IMR-90 (cell line): ENCODE results near the gene ARRDC1. TPM values are rescaled to one million over a fixed set of nuclear protein-coding genes. Genes with fewer than 3 reads are reported as not detected.

Experiments used
- ATAC-seq: fragments of 200-7000 bp; cut with Tn5 transposase; 2 replicates; pipeline ENCODE4 v1.9.1; 2020; ENCODE audit warnings: low read depth, mild to moderate bottlenecking, moderate library complexity
- BruUV-seq: library from RNA; stranded (reverse); fragments of 400-500 nt; replicated peaks from 2 replicates; lab custom pipeline; 2021; lab: Mats Ljungman, UMichigan
- CTCF ChIA-PET: fragments of 300-600 bp; formaldehyde crosslinking; extraction: SDS; loops from one replicate; lab custom pipeline; 2021; ENCODE audit warnings: antibody characterized with exemption; lab: Yijun Ruan, JAX
- POLR2A ChIA-PET: fragments of 300-600 bp; sonication (Branson Sonifier 250); formaldehyde crosslinking; loops from one replicate; lab custom pipeline; 2022; ENCODE audit warnings: antibody characterized with exemption; ENCODE audit not compliant: unreplicated experiment; lab: Charles Lee
- DNase-seq: peaks from one replicate; pipeline ENCODE4 v3.0.0; 2013
- H2AFZ ChIP-seq: replicated peaks from 2 replicates; pipeline ENCODE3; 2013; ENCODE audit warnings: low read length, mild to moderate bottlenecking; ENCODE audit not compliant: poor library complexity
- H2AK5ac ChIP-seq: 2 replicates; pipeline ENCODE4 v1.6.1; 2013; ENCODE audit warnings: low read depth, low read length, inconsistent platforms
- H2AK9ac ChIP-seq: replicated peaks from 2 replicates; pipeline ENCODE3; 2013; ENCODE audit warnings: mild to moderate bottlenecking, low read depth, low read length, moderate library complexity; ENCODE audit not compliant: poor library complexity
- H2BK120ac ChIP-seq: 2 replicates; pipeline ENCODE4 v1.6.1; 2013; ENCODE audit warnings: low read depth, low read length, inconsistent platforms
- H2BK15ac ChIP-seq: 3 replicates; pipeline ENCODE4 v1.6.1; 2013; ENCODE audit warnings: low read depth, low read length, inconsistent platforms
- H2BK20ac ChIP-seq: 2 replicates; pipeline ENCODE4 v1.6.1; 2013; ENCODE audit warnings: low read depth, mild to moderate bottlenecking, inconsistent platforms, low read length, moderate library complexity
- H2BK5ac ChIP-seq: 2 replicates; pipeline ENCODE4 v1.6.1; 2013; ENCODE audit warnings: mild to moderate bottlenecking, low read depth, low read length, inconsistent platforms; ENCODE audit not compliant: poor library complexity, severe bottlenecking
- H3K14ac ChIP-seq: replicated peaks from 2 replicates; pipeline ENCODE4 v1.6.1; 2013; ENCODE audit warnings: low read depth, low read length, inconsistent platforms
- H3K18ac ChIP-seq: 2 replicates; pipeline ENCODE4 v1.6.1; 2013; ENCODE audit warnings: low read depth, low read length, control low read depth
- H3K23ac ChIP-seq: 2 replicates; pipeline ENCODE4 v1.6.1; 2013; ENCODE audit warnings: low read depth, low read length, inconsistent platforms
- H3K27ac ChIP-seq: 2 replicates; pipeline ENCODE4 v1.5.1; 2013; ENCODE audit warnings: mild to moderate bottlenecking, control low read depth, low read length; ENCODE audit not compliant: insufficient read depth
- H3K27me3 ChIP-seq: 2 replicates; pipeline ENCODE4 v1.6.1; 2013; ENCODE audit warnings: low read length; ENCODE audit not compliant: control insufficient read depth, insufficient read depth
- H3K36me3 ChIP-seq: 2 replicates; pipeline ENCODE4 v1.6.1; 2013; ENCODE audit warnings: low read length, mixed read lengths; ENCODE audit not compliant: control insufficient read depth, insufficient read depth
- H3K4ac ChIP-seq: 2 replicates; pipeline ENCODE4 v1.6.1; 2013; ENCODE audit warnings: low read depth, low read length, inconsistent platforms
- H3K4me1 ChIP-seq: 2 replicates; pipeline ENCODE4 v1.6.1; 2013; ENCODE audit warnings: low read length, mixed read lengths; ENCODE audit not compliant: control insufficient read depth, insufficient read depth
- H3K4me2 ChIP-seq: 2 replicates; pipeline ENCODE4 v1.6.1; 2013; ENCODE audit warnings: low read depth, mild to moderate bottlenecking, control low read depth, low read length, moderate library complexity
- H3K4me3 ChIP-seq: 2 replicates; pipeline ENCODE4 v1.5.1; 2013; ENCODE audit warnings: low read depth, mild to moderate bottlenecking, control low read depth, low read length, moderate library complexity; ENCODE audit not compliant: insufficient read depth
- H3K56ac ChIP-seq: 2 replicates; pipeline ENCODE4 v1.6.1; 2013; ENCODE audit warnings: low read length, inconsistent platforms; ENCODE audit not compliant: insufficient read depth; ENCODE audit errors: extremely low read depth
- H3K79me1 ChIP-seq, 2 experiments: 2 replicates each; pipeline ENCODE4 v1.6.1; 2013; ENCODE audit warnings: low read length in 2 of 2, inconsistent platforms in 1 of 2, low read depth in 1 of 2
- H3K9ac ChIP-seq: 2 replicates; pipeline ENCODE4 v1.6.1; 2013; ENCODE audit warnings: low read depth, low read length, control low read depth
- H3K9me1 ChIP-seq: 2 replicates; pipeline ENCODE4 v1.6.1; 2013; ENCODE audit warnings: low read length, inconsistent platforms; ENCODE audit not compliant: insufficient read depth
- H3K9me3 ChIP-seq: 2 replicates; pipeline ENCODE4 v1.6.1; 2013; ENCODE audit warnings: low read length; ENCODE audit not compliant: control insufficient read depth, insufficient read depth
- H4K20me1 ChIP-seq: 2 replicates; pipeline ENCODE4 v1.6.1; 2013; ENCODE audit warnings: low read length, inconsistent platforms; ENCODE audit not compliant: insufficient read depth
- H4K5ac ChIP-seq: 2 replicates; pipeline ENCODE4 v1.6.1; 2013; ENCODE audit warnings: mild to moderate bottlenecking, low read depth, low read length, control low read depth
- H4K8ac ChIP-seq, 2 experiments: 2 replicates each; pipeline ENCODE4 v1.6.1; 2013; ENCODE audit warnings: low read depth in 2 of 2, low read length in 2 of 2, control low read depth in 1 of 2, inconsistent platforms in 1 of 2
- H4K91ac ChIP-seq: 2 replicates; pipeline ENCODE4 v1.6.1; 2013; ENCODE audit warnings: low read depth, low read length, inconsistent platforms; ENCODE audit not compliant: insufficient read depth
- CEBPB ChIP-seq: IDR thresholded peaks from 2 replicates; pipeline ENCODE4 v1.6.1; 2012; ENCODE audit warnings: low read depth, low read length, improper control_type of control experiment
- CTCF ChIP-seq: conservative IDR thresholded peaks from 2 replicates; pipeline ENCODE4 v1.5.1; 2012; ENCODE audit warnings: mild to moderate bottlenecking, low read depth, low read length, improper control_type of control experiment
- FOS ChIP-seq: fragments of 150-350 bp; IDR thresholded peaks from 2 replicates; pipeline ENCODE4 v1.6.1; 2016; ENCODE audit warnings: low read depth, low read length
- MAFK ChIP-seq: IDR thresholded peaks from 2 replicates; pipeline ENCODE4 v1.6.1; 2012; ENCODE audit warnings: low read depth, low read length, improper control_type of control experiment
- MAZ ChIP-seq: IDR thresholded peaks from 2 replicates; pipeline ENCODE4 v1.6.1; 2012; ENCODE audit warnings: low read depth, mild to moderate bottlenecking, low read length, improper control_type of control experiment, moderate library complexity, borderline replicate concordance
- SMC3 ChIP-seq: fragments of 150-350 bp; IDR thresholded peaks from 2 replicates; pipeline ENCODE4 v1.6.1; 2016; ENCODE audit warnings: low read depth, mild to moderate bottlenecking, antibody characterized with exemption, low read length, moderate library complexity
- WGBS, 2 experiments: methylation state at CpG; one replicate each; pipeline versions ENCODE4 v1.1.5 to v1.1.7; 2013; ENCODE audit warnings: missing lambda C conversion rate in 2 of 2; ENCODE audit not compliant: insufficient read length in 1 of 2; ENCODE audit errors: extremely low coverage in 2 of 2; 5-methylcytosine and 5-hydroxymethylcytosine counted together
- dilution Hi-C: fragments of 300-500 bp; cut with HindIII; formaldehyde crosslinking; loops from one replicate; pipeline ENCODE4 v1.14.3; 2018; ENCODE audit warnings: low sequenced_read_pairs; ENCODE audit not compliant: unreplicated experiment
- in situ Hi-C: fragments of 300-500 bp; cut with MboI; formaldehyde crosslinking; loops from 3 replicates; pipeline ENCODE4 v1.14.3; 2019; ENCODE audit warnings: low sequenced_read_pairs, inconsistent platforms, mixed read lengths
- intact Hi-C: fragments of 100-400 bp; cut with micrococcal nuclease; formaldehyde crosslinking; loops from 2 replicates; pipeline ENCODE4 v1.10.0; 2022
- polyA plus RNA-seq, 3 experiments: library from polyadenylated mRNA; depleted of rRNA; stranded (reverse); fragments of >200 nt; gene quantifications; 2 replicates each; pipeline ENCODE4 v1.2.3, GENCODE V29; 2012; ENCODE audit warnings: low replicate concordance in 1 of 3
- total RNA-seq: library from RNA; depleted of rRNA; stranded (reverse); fragments of >200 nt; gene quantifications from 2 replicates; pipeline ENCODE4 v1.2.3, GENCODE V29; 2012
- TF ChIP-seq, protein P1 (sequence below): fragments of 150-350 bp; IDR thresholded peaks from 2 replicates; pipeline ENCODE4 v1.6.1; 2017; ENCODE audit warnings: mild to moderate bottlenecking, antibody characterized with exemption, low read length, low read depth

Gene ARRDC1
- total and polyA plus RNA-seq, 2 of the 4 experiments (the other 2 are of a cell fraction), result 7.7 to 41.4 TPM

- Histone ChIP-seq H3K14ac (no peak overlapping the region), H3K9me3 (no peaks in the 10 kb centered on the region), H3K4me3 (peak overlapping the region; percentile 99), H4K20me1 (peaks cover 10% of the 10 kb centered on the region; the same call in 1 of the 2 replicates), H3K4ac (no peak overlapping the region), H2BK15ac (no peak overlapping the region), H3K9ac (0 out of 2 replicates have a peak overlapping the region, but pooled peaks have one; percentile 31), H3K4me1 (peaks cover 7% of the 10 kb centered on the region), H3K23ac (no peak overlapping the region), H2BK20ac (no peak overlapping the region), H4K8ac (no peak overlapping the region), H3K9me1 (no peaks in the 10 kb centered on the region), H2AK5ac (no peak overlapping the region), H2AK9ac (peak overlapping the region; percentile 82), H3K36me3 (peaks cover 25% of the 10 kb centered on the region), H2AFZ (peak overlapping the region; percentile 82), H3K56ac (no peak overlapping the region), H4K91ac (no peak overlapping the region), H3K27ac (peak overlapping the region; percentile 43; the same call in 1 of the 2 replicates), H3K4me2 (no peak overlapping the region; the same call in 1 of the 2 replicates), H3K18ac (no peak overlapping the region), H2BK5ac (no peak overlapping the region), H3K27me3 (no peaks in the 10 kb centered on the region), H4K5ac (no peak overlapping the region), H3K79me1 (peaks cover 7 to 35% of the 10 kb centered on the region in 2 experiments), H2BK120ac (no peak overlapping the region)
- ChIA-PET POLR2A (interaction anchor here (1.1 kb wide), 1 partner anchor 15 kb away, joined by 3 read pairs; no protein-coding TSS in a partner anchor), CTCF (no interaction called here)
- intact Hi-C loops (no loop called here), dilution Hi-C loops (no loop called here), in situ Hi-C loops (no loop called here)
- no peak for DNase-seq
- 0% methylated on average over 21 of the region's 61 CpGs; no CpG with 5 or more reads in 1 of the 2 experiments for WGBS, 2 experiments
- no peak for TF ChIP-seq MAZ
- no peak for TF ChIP-seq FOS
- TF ChIP-seq, protein P1, sequence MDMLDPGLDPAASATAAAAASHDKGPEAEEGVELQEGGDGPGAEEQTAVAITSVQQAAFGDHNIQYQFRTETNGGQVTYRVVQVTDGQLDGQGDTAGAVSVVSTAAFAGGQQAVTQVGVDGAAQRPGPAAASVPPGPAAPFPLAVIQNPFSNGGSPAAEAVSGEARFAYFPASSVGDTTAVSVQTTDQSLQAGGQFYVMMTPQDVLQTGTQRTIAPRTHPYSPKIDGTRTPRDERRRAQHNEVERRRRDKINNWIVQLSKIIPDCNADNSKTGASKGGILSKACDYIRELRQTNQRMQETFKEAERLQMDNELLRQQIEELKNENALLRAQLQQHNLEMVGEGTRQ, result no peak
- TF ChIP-seq MAFK, result no peak
- TF ChIP-seq CTCF, result no peak
- no peak for TF ChIP-seq CEBPB
- TF ChIP-seq SMC3, result no peak
- ATAC-seq, result peak; percentile 42
- BruUV-seq, result no TSS peak
Observed at GRCh38 chr9:137590123-137590468, 15.4 kb upstream of the ARRDC1 start.
